H9 (cell line): ENCODE measurements around the gene CCDC110. TPM values are rescaled to one million over a fixed set of nuclear protein-coding genes. Genes with fewer than 3 reads are reported as not detected.

ENCODE experiments used
- DNase-seq: peaks from one replicate; pipeline ENCODE4 v3.0.0-alpha.2; 2017
- H2AFZ ChIP-seq: one replicate; pipeline ENCODE4 v1.6.1; 2013; ENCODE audit warnings: mild to moderate bottlenecking, low read length, control low read depth, moderate library complexity
- H2AK5ac ChIP-seq: 2 replicates; pipeline ENCODE4 v1.6.1; 2013; ENCODE audit warnings: low read length, control low read depth, mixed read lengths; ENCODE audit not compliant: insufficient read length
- H2BK120ac ChIP-seq: one replicate; pipeline ENCODE4 v1.6.1; 2013; ENCODE audit warnings: low read depth, mild to moderate bottlenecking, low read length, control low read depth, inconsistent platforms; ENCODE audit not compliant: poor library complexity, severe bottlenecking
- H2BK12ac ChIP-seq: 2 replicates; pipeline ENCODE4 v1.6.1; 2013; ENCODE audit warnings: low read length, control low read depth, mixed read lengths, low read depth; ENCODE audit not compliant: insufficient read length
- H2BK15ac ChIP-seq: 2 replicates; pipeline ENCODE4 v1.6.1; 2013; ENCODE audit warnings: low read depth, low read length, control low read depth
- H2BK20ac ChIP-seq: one replicate; pipeline ENCODE4 v1.6.1; 2013; ENCODE audit warnings: low read depth, mild to moderate bottlenecking, low read length, control low read depth, inconsistent platforms; ENCODE audit not compliant: poor library complexity, severe bottlenecking
- H2BK5ac ChIP-seq: 2 replicates; pipeline ENCODE4 v1.6.1; 2013; ENCODE audit warnings: low read length, control low read depth, mixed read lengths; ENCODE audit not compliant: insufficient read length
- H3K14ac ChIP-seq: 2 replicates; pipeline ENCODE4 v1.6.1; 2013; ENCODE audit warnings: low read length, control low read depth; ENCODE audit not compliant: insufficient read depth
- H3K18ac ChIP-seq: 2 replicates; pipeline ENCODE4 v1.6.1; 2013; ENCODE audit warnings: low read depth, mild to moderate bottlenecking, mixed read lengths, low read length, control low read depth; ENCODE audit not compliant: insufficient read length
- H3K23ac ChIP-seq: 2 replicates; pipeline ENCODE4 v1.6.1; 2013; ENCODE audit warnings: low read length, control low read depth, mixed read lengths, low read depth; ENCODE audit not compliant: insufficient read length
- H3K23me2 ChIP-seq: 2 replicates; pipeline ENCODE4 v1.6.1; 2013; ENCODE audit warnings: low read depth, mild to moderate bottlenecking, mixed read lengths, low read length, control low read depth; ENCODE audit not compliant: insufficient read length, poor library complexity, severe bottlenecking
- H3K27ac ChIP-seq: 2 replicates; pipeline ENCODE4 v1.5.1; 2013; ENCODE audit warnings: low read length, control low read depth, mixed read lengths, low read depth; ENCODE audit not compliant: insufficient read length
- H3K27me3 ChIP-seq: 2 replicates; pipeline ENCODE4 v1.6.1; 2013; ENCODE audit warnings: low read length, control low read depth, inconsistent platforms; ENCODE audit not compliant: insufficient read depth
- H3K4ac ChIP-seq: 2 replicates; pipeline ENCODE4 v1.6.1; 2013; ENCODE audit warnings: low read depth, mild to moderate bottlenecking, control low read depth, inconsistent platforms, low read length, moderate library complexity
- H3K4me1 ChIP-seq: 2 replicates; pipeline ENCODE4 v1.6.1; 2013; ENCODE audit warnings: low read length, control low read depth, inconsistent platforms; ENCODE audit not compliant: insufficient read depth
- H3K4me2 ChIP-seq: 2 replicates; pipeline ENCODE4 v1.6.1; 2013; ENCODE audit warnings: low read length, control low read depth, mixed read lengths; ENCODE audit not compliant: insufficient read length, insufficient read depth
- H3K56ac ChIP-seq: 2 replicates; pipeline ENCODE4 v1.6.1; 2013; ENCODE audit warnings: low read depth, mild to moderate bottlenecking, mixed read lengths, low read length, control low read depth; ENCODE audit not compliant: insufficient read length
- H3K79me1 ChIP-seq: 2 replicates; pipeline ENCODE4 v1.6.1; 2013; ENCODE audit warnings: low read depth, mild to moderate bottlenecking, moderate library complexity, low read length, control low read depth, inconsistent platforms; ENCODE audit not compliant: insufficient read depth, poor library complexity, severe bottlenecking
- H3K79me2 ChIP-seq: 2 replicates; pipeline ENCODE4 v1.6.1; 2013; ENCODE audit warnings: low read length, control low read depth, inconsistent platforms; ENCODE audit not compliant: insufficient read depth
- H3K9ac ChIP-seq: 2 replicates; pipeline ENCODE4 v1.6.1; 2013; ENCODE audit warnings: low read length, control low read depth, mixed read lengths; ENCODE audit not compliant: insufficient read length; ENCODE audit errors: extremely low read depth
- H3K9me3 ChIP-seq: one replicate; pipeline ENCODE4 v1.6.1; 2013; ENCODE audit warnings: low read depth, low read length, inconsistent platforms; ENCODE audit not compliant: control insufficient read depth
- H3T11ph ChIP-seq: one replicate; pipeline ENCODE4 v1.6.1; 2013; ENCODE audit warnings: mild to moderate bottlenecking, low read length, control low read depth, inconsistent platforms
- H4K20me1 ChIP-seq: one replicate; pipeline ENCODE4 v1.6.1; 2013; ENCODE audit not compliant: control insufficient read depth, insufficient read length, insufficient read depth
- H4K5ac ChIP-seq: 2 replicates; pipeline ENCODE4 v1.6.1; 2013; ENCODE audit warnings: low read depth, mild to moderate bottlenecking, mixed read lengths, low read length, control low read depth; ENCODE audit not compliant: insufficient read length
- H4K8ac ChIP-seq: replicated peaks from 2 replicates; pipeline ENCODE4 v1.6.1; 2013; ENCODE audit warnings: low read length, control low read depth, mixed read lengths, low read depth; ENCODE audit not compliant: insufficient read length
- H4K91ac ChIP-seq: 2 replicates; pipeline ENCODE4 v1.6.1; 2013; ENCODE audit warnings: low read depth, mild to moderate bottlenecking, moderate library complexity, mixed read lengths, low read length, control low read depth; ENCODE audit not compliant: insufficient read length
- H3K27ac Mint-ChIP-seq, 3 experiments: 2 replicates in 2 of 3; 3 replicates in 1 of 3; pipeline ENCODE4 v1.8.0; 2020 to 2021; ENCODE audit warnings: mixed read lengths in 3 of 3, mild to moderate bottlenecking in 1 of 3, moderate library complexity in 1 of 3
- H3K27me3 Mint-ChIP-seq: 2 replicates; pipeline ENCODE4 v1.8.0; 2021; ENCODE audit warnings: low read depth, mild to moderate bottlenecking, moderate library complexity, mixed read lengths
- H3K36me3 Mint-ChIP-seq, 3 experiments: 2 replicates in 2 of 3; 3 replicates in 1 of 3; pipeline ENCODE4 v1.8.0; 2020 to 2021; ENCODE audit warnings: low read depth in 3 of 3, mixed read lengths in 3 of 3; ENCODE audit not compliant: insufficient read depth in 1 of 3
- H3K4me1 Mint-ChIP-seq, 2 experiments: 2 replicates each; pipeline ENCODE4 v1.8.0; 2020; ENCODE audit warnings: mixed read lengths in 2 of 2
- H3K4me3 Mint-ChIP-seq, 2 experiments: 2 replicates in 1 of 2; 3 replicates in 1 of 2; pipeline ENCODE4 v1.8.0; 2020 to 2021; ENCODE audit warnings: mild to moderate bottlenecking in 2 of 2, mixed read lengths in 2 of 2, moderate library complexity in 1 of 2
- H3K9me3 Mint-ChIP-seq, 2 experiments: 2 replicates in 1 of 2; 3 replicates in 1 of 2; pipeline ENCODE4 v1.8.0; 2020; ENCODE audit warnings: mild to moderate bottlenecking in 2 of 2, mixed read lengths in 2 of 2, moderate library complexity in 1 of 2
- CTCF ChIP-seq: fragments of 200-600 bp; sonication (generic); conservative IDR thresholded peaks from 3 replicates; pipeline ENCODE4 v1.8.0; 2021; ENCODE audit warnings: antibody characterized with exemption, mild to moderate bottlenecking
- WGBS: extraction: QIAGEN DNeasy Blood & Tissue Kit; methylation state at CpG from one replicate; pipeline ENCODE4 v1.1.7; 2013; ENCODE audit warnings: missing lambda C conversion rate, low lambda C conversion rate, mixed read lengths; ENCODE audit not compliant: insufficient read length; ENCODE audit errors: extremely low coverage; 5-methylcytosine and 5-hydroxymethylcytosine counted together
- total RNA-seq: library from RNA; stranded (reverse); gene quantifications from 2 replicates; pipeline ENCODE4 v1.2.1, GENCODE V29; 2021

Gene CCDC110
- total RNA-seq, 1 experiment from 2014 or later, result 2.3 TPM

GRCh38 chr4:185467991-185468390, 3.5 kb downstream of the CCDC110 start:
- no peak overlapping the region for H2BK12ac ChIP-seq
- H3K79me1 ChIP-seq, result no peaks in the 10 kb centered on the region
- no peak for DNase-seq
- no peak overlapping the region for H2BK15ac ChIP-seq
- peaks cover 12% of the 10 kb centered on the region for H3K23me2 ChIP-seq
- no peaks in the 10 kb centered on the region; a peak in 2 of 5 replicates for H3K9me3 Mint-ChIP-seq
- no peak overlapping the region for H3K14ac ChIP-seq
- H3K9ac ChIP-seq, result peak overlapping the region; percentile 26
- TF ChIP-seq CTCF, result no peak
- no peak overlapping the region for H2AFZ ChIP-seq
- no peak overlapping the region for H4K91ac ChIP-seq
- H2AK5ac ChIP-seq, result no peak overlapping the region
- no CpG with 5 or more reads among the region's 8 CpGs for WGBS
- no peak overlapping the region for H3K18ac ChIP-seq
- H4K8ac ChIP-seq, result no peak overlapping the region
- H3K4me3 Mint-ChIP-seq, result no peak overlapping the region
- H3K27ac ChIP-seq, result no peak overlapping the region
- no peak overlapping the region for H3T11ph ChIP-seq
- H3K27me3 Mint-ChIP-seq, result peaks cover 34% of the 10 kb centered on the region
- H3K9me3 ChIP-seq, result no peaks in the 10 kb centered on the region
- H3K79me2 ChIP-seq, result no peaks in the 10 kb centered on the region
- no peak overlapping the region for H2BK5ac ChIP-seq
- no peak overlapping the region for H3K23ac ChIP-seq
- H3K56ac ChIP-seq, result no peak overlapping the region
- no peak overlapping the region for H2BK120ac ChIP-seq
- no peak overlapping the region for H4K5ac ChIP-seq
- no peak overlapping the region for H3K27ac Mint-ChIP-seq
- H3K4ac ChIP-seq, result no peak overlapping the region
- no peaks in the 10 kb centered on the region; the same call in 1 of the 2 replicates for H3K27me3 ChIP-seq
- no peak overlapping the region for H2BK20ac ChIP-seq
- no peaks in the 10 kb centered on the region; a peak in 1 of 7 replicates for H3K36me3 Mint-ChIP-seq
- no peaks in the 10 kb centered on the region; the same call in 1 of the 2 replicates for H3K4me1 ChIP-seq
- H3K4me2 ChIP-seq, result no peak overlapping the region
- no peaks in the 10 kb centered on the region for H4K20me1 ChIP-seq
- H3K4me1 Mint-ChIP-seq, result peaks cover 35 to 40% of the 10 kb centered on the region in 2 experiments
